HG03039 (cell line): ENCODE measurements around the gene VCP.
"Not testable (repeated sequence)": the region's sequence is repeated elsewhere in the genome, so short reads cannot be mapped to it uniquely, and the experiment has no call there.

Source experiments
- ATAC-seq: cut with Tn5 transposase; IDR thresholded peaks from one replicate; pipeline ENCODE4 v1.9.1; 2021; ENCODE audit warnings: mild to moderate bottlenecking, moderate library complexity; ENCODE audit not compliant: unreplicated experiment

Gene VCP

DNA sequence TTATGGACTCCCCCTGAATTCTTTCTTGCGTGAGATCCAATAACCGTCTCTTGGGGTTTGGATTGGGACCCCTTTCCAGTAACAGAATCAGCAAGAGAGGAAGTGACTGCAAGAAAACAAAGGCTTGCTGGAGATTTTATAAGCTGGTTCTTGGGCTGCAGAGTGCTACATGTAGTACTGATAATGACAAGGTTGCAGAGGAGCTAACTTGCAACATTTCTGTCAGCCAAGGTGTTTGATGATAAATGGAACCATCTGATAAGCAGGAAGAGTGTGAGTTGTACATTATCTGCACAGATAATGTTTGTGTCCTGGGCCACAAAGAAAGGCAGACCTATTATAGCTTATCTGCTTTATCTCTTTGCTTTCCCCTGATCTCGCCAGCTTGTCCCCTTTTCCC lies 45.8 kb downstream of the VCP start:
- ATAC-seq, result no peak

DNA sequence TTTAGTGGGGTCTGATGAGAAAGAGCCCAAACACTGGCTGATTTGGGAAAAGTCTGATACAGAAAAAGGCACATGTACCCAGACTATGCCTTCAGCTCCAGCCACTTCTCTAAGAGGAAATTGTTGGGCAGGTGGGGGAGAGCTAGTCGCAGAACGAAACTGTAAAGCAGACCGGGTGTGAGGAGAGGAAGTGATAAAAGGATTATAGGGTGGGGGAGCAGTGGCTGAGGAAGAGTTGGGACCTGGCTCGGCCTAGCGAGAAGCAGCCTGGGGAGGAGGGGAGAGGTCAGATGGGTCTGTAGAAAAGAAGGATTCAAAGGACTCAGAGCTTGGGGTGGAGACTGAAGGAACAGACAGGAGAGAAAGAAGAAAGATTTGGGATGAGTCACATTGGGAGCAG lies 49.0 kb downstream of the VCP start:
- ATAC-seq, result not testable (repeated sequence)

DNA sequence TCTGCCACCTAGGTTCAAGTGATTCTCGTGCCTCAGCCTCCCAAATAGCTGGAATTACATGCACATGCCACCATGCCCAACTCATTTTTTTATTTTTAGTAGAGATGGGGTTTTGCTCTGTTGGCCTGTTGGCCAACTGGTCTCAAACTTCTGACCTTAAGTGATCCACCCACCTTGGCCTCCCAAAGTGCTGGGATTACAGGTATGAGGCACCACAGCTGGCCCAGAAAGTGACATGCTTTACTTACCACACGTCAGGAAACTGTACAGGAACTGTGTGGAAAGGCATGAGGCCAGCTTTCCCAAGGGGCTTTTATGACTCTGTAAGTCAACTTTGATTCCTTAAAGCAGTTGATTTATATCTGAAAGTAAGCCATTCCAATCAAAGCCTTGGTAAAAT lies 57.9 kb downstream of the VCP start:
- ATAC-seq, result no peak

DNA sequence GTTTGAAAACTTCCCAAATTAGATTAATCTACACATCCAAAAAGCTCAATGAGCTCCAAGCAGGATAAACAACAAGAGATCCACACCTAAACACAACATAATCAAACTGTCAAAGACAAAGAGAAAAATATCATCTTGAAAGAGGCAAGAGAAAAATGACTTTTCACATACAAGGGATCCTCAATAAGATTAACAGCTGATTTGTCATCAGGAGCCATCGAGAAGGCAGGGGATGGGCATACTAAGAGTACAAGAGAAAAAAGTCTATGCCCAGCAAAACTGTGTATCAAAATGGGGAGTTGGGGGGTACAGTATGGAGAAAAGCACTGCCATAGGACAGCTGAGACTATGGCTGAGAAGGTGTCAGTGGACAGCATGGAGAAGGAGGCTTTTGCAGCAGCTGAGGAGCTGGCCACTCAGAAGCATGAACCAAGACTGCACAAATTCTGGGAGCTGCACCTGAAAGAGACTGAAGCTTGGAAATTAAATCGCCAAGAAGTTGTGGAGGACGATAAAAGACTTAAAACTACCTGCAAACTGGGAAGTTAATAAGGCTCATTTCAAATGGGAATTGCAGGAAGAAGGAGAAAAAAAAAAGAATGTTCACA lies 62.0 kb downstream of the VCP start:
- ATAC-seq, result no peak
